Calu3 (cell line): ENCODE data around the gene MAP3K4. TPM values are rescaled to one million over a fixed set of nuclear protein-coding genes. Genes with fewer than 3 reads are reported as not detected.

Source experiments
- BruUV-seq: library from RNA; stranded (reverse); fragments of 400-500 nt; replicated peaks from 2 replicates; lab custom pipeline; 2021; lab: Mats Ljungman, UMichigan
- CTCF ChIA-PET: fragments of 300-600 bp; sonication (Branson Sonifier 250); formaldehyde crosslinking; loops from one replicate; lab custom pipeline; 2022; ENCODE audit warnings: antibody characterized with exemption; lab: Charles Lee
- DNase-seq: peaks from one replicate; pipeline ENCODE4 v3.0.0; 2022
- H3K27ac Mint-ChIP-seq: one replicate; pipeline ENCODE4 v1.8.0; 2022; ENCODE audit warnings: mixed read lengths; ENCODE audit not compliant: unreplicated experiment
- H3K27me3 Mint-ChIP-seq: one replicate; pipeline ENCODE4 v1.8.0; 2022; ENCODE audit warnings: mixed read lengths; ENCODE audit not compliant: unreplicated experiment
- H3K36me3 Mint-ChIP-seq: one replicate; pipeline ENCODE4 v1.8.0; 2022; ENCODE audit warnings: mild to moderate bottlenecking, moderate library complexity, mixed read lengths; ENCODE audit not compliant: insufficient read depth, unreplicated experiment
- H3K4me1 Mint-ChIP-seq: one replicate; pipeline ENCODE4 v1.8.0; 2022; ENCODE audit warnings: mild to moderate bottlenecking, low read depth, mixed read lengths; ENCODE audit not compliant: unreplicated experiment
- H3K4me3 Mint-ChIP-seq: one replicate; pipeline ENCODE4 v1.8.0; 2022; ENCODE audit warnings: mild to moderate bottlenecking, low read depth, moderate library complexity, mixed read lengths; ENCODE audit not compliant: unreplicated experiment
- H3K9me3 Mint-ChIP-seq: one replicate; pipeline ENCODE4 v1.8.0; 2022; ENCODE audit warnings: low read depth, mixed read lengths; ENCODE audit not compliant: unreplicated experiment
- intact Hi-C: fragments of 100-400 bp; cut with micrococcal nuclease; formaldehyde crosslinking; loops from one replicate; pipeline ENCODE4 v1.10.0; 2022; ENCODE audit not compliant: unreplicated experiment
- total RNA-seq: library from RNA; stranded (reverse); gene quantifications from 2 replicates; pipeline ENCODE4 v1.2.3, GENCODE V29; 2022
- TF ChIP-seq, protein P1 (sequence below): fragments of 200-600 bp; IDR thresholded peaks from one replicate; pipeline ENCODE4 v1.8.0; 2022; ENCODE audit warnings: antibody characterized with exemption; ENCODE audit not compliant: unreplicated experiment

The MAP3K4 gene
- total RNA-seq, 1 experiment from 2014 or later = 62.2 TPM

DNA sequence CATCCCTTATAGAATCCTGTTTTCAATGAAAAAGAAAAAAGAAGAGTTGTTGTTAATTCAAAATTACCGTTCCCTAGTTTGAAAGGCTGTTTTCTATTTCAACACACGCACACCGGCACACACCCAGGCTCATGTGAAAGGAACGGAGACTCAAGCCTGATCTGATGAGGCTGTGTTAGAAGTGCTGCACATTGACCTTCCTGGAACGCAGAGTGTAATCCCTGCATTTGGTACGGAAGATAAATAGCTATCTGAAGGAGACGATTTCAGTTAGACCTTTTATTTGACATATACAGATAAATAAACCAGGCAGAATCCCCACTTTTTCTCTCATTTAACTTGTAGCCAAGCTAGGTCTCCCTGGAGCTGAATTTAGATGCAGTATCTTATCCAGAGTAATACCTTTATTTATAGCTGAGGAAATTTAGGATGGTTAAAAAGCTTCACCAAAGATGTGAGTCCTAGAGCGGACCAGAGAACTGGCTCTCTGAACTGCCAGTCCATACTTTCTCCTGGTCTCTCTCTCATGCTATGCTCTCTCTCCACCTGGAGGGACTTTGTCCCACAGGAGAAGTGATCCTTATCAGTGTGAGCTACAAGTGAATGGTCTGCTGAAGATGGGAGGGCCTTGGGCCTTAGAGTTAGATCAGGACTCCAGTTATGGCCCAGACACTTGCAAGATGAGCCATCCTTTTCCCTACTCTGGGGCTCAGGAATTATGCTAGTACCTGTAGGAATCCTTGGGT is 30.6 kb downstream of the MAP3K4 start:
- Mint-ChIP-seq H3K4me1 (no peaks in the 10 kb centered on the region), H3K27me3 (no peaks in the 10 kb centered on the region), H3K9me3 (peaks cover 3% of the 10 kb centered on the region), H3K4me3 (no peak overlapping the region), H3K27ac (no peak overlapping the region), H3K36me3 (no peaks in the 10 kb centered on the region)
- DNase-seq = no peak
- CTCF ChIA-PET = no interaction called here
- intact Hi-C loops = no loop called here
- no TSS peak for BruUV-seq
- TF ChIP-seq, protein P1, sequence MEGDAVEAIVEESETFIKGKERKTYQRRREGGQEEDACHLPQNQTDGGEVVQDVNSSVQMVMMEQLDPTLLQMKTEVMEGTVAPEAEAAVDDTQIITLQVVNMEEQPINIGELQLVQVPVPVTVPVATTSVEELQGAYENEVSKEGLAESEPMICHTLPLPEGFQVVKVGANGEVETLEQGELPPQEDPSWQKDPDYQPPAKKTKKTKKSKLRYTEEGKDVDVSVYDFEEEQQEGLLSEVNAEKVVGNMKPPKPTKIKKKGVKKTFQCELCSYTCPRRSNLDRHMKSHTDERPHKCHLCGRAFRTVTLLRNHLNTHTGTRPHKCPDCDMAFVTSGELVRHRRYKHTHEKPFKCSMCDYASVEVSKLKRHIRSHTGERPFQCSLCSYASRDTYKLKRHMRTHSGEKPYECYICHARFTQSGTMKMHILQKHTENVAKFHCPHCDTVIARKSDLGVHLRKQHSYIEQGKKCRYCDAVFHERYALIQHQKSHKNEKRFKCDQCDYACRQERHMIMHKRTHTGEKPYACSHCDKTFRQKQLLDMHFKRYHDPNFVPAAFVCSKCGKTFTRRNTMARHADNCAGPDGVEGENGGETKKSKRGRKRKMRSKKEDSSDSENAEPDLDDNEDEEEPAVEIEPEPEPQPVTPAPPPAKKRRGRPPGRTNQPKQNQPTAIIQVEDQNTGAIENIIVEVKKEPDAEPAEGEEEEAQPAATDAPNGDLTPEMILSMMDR = no peak

DNA sequence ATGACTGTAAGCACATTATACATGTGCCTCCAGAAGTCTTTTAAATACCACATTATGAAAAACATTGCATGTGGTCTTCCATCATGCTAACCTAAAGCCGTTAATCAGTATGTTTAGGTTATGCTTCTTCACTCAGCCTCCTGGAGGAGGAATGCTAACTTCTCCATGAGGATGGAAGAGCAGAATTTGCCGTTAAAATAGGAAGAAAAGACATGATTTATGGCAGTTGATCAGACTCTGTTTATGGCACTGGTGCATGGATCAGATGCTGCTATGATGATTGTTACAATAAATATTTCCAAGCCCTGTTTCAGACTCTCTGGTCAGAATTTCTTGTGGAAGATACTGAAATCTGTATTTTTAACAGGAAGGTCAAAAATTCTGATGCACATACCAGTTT is 31.7 kb downstream of the MAP3K4 start:
- Mint-ChIP-seq H3K4me1 (no peaks in the 10 kb centered on the region), H3K27ac (no peak overlapping the region), H3K36me3 (no peaks in the 10 kb centered on the region), H3K9me3 (peaks cover 3% of the 10 kb centered on the region), H3K4me3 (no peak overlapping the region), H3K27me3 (no peaks in the 10 kb centered on the region)
- no TSS peak for BruUV-seq
- TF ChIP-seq, protein P1 = no peak
- no peak for DNase-seq
- intact Hi-C loops = no loop called here
- CTCF ChIA-PET = no interaction called here

DNA sequence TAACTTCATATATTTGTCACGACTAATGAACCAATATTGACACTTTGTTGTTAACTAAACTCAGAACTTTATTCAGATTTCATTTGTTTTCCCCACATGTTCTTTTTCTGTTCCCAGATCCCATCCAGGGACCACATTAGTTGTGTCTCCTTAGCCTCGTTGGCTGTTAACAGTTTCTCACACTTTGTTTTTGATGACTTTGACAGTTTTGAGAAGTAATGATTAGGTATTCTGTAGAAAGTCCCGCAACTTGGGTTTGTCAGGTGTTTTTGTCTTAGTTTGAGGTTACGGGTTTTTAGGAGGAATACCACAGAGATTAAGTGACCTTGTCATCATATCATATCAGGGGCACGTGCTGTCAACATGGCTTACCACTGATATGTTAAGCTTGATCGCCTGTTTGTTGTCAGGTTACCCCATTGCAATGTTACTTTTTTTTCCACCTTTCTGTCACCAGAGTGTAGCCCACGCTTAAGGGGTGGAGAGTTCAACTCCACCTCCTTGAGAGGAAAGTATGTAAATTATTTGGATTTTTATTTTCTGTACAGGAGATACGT is 32.9 kb downstream of the MAP3K4 start:
- H3K4me1 Mint-ChIP-seq = no peaks in the 10 kb centered on the region
- intact Hi-C loops = no loop called here
- no peak for DNase-seq
- H3K9me3 Mint-ChIP-seq = peaks cover 3% of the 10 kb centered on the region
- H3K27ac Mint-ChIP-seq = no peak overlapping the region
- TF ChIP-seq, protein P1 = no peak
- no peak overlapping the region for H3K4me3 Mint-ChIP-seq
- CTCF ChIA-PET = no interaction called here
- BruUV-seq = no TSS peak
- H3K27me3 Mint-ChIP-seq = no peaks in the 10 kb centered on the region
- no peaks in the 10 kb centered on the region for H3K36me3 Mint-ChIP-seq

DNA sequence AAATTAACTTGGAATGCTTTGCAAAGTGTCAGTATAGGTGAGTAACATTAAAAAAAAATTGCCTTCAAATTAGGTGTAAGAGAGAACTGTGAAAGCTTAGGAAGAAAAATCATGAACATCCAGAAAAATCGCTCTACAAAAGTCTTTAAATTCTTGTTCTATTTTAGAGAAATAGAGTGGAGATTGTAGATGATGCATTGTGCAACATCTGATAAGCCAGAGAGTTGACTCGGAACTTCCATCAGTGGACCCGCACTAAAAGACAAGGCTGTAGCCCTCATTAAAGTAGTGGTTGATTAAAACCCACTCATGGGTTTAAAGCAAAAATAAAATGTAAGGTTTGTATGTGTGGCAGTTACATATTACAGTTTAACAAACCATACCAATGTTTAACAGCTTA is 35.8 kb downstream of the MAP3K4 start:
- Mint-ChIP-seq H3K27ac (no peak overlapping the region), H3K9me3 (peaks cover 3% of the 10 kb centered on the region), H3K36me3 (no peaks in the 10 kb centered on the region), H3K4me1 (peaks cover 20% of the 10 kb centered on the region), H3K27me3 (no peaks in the 10 kb centered on the region), H3K4me3 (no peak overlapping the region)
- DNase-seq = no peak
- TF ChIP-seq, protein P1 = no peak
- no TSS peak for BruUV-seq
- CTCF ChIA-PET = interaction anchor here (3.3 kb wide), 1 partner anchor 12 kb away, joined by 12 read pairs; no protein-coding TSS in a partner anchor
- intact Hi-C loops = no loop called here
